GM12878 (cell line): Measurements from ENCODE around the gene ANKRD11. TPM values are rescaled to one million over a fixed set of nuclear protein-coding genes. Genes with fewer than 3 reads are reported as not detected.

Experiments
- ATAC-seq: fragments of 200-7000 bp; cut with Tn5 transposase; 3 replicates; pipeline ENCODE4 v1.9.1; 2020; ENCODE audit warnings: mild to moderate bottlenecking, moderate library complexity
- BruUV-seq: library from RNA; stranded (reverse); fragments of 400-500 nt; replicated peaks from 2 replicates; lab custom pipeline; 2021; lab: Mats Ljungman, UMichigan
- CTCF ChIA-PET: fragments of 300-600 bp; sonication (Branson Sonifier 250); formaldehyde crosslinking; extraction: SDS; loops from one replicate; lab custom pipeline; 2021; ENCODE audit warnings: inconsistent platforms; lab: Yijun Ruan, JAX
- POLR2A ChIA-PET: fragments of 350-600 bp; formaldehyde crosslinking; extraction: SDS; loops from one replicate; lab custom pipeline; 2021; ENCODE audit warnings: inconsistent platforms; lab: Charles Lee
- RAD21 ChIA-PET: fragments of 300-600 bp; sonication (Branson Sonifier 250); formaldehyde crosslinking; loops from one replicate; lab custom pipeline; 2023; ENCODE audit warnings: antibody characterized with exemption; ENCODE audit not compliant: unreplicated experiment; lab: Charles Lee
- SMC1A ChIA-PET: fragments of 300-600 bp; sonication (Branson Sonifier 250); formaldehyde crosslinking; loops from one replicate; lab custom pipeline; 2023; ENCODE audit not compliant: unreplicated experiment, uncharacterized antibody; lab: Charles Lee
- DNase-seq: peaks from one replicate; pipeline ENCODE4 v3.0.0-alpha.2; 2011; ENCODE audit warnings: low read depth, low spot score
- FAIRE-seq: peaks from 3 replicates; lab custom pipeline; 2011; peaks lifted over from hg19 to GRCh38; lab: Jason Lieb, UNC
- H2AFZ ChIP-seq: 2 replicates; pipeline ENCODE4 v1.6.0; 2011; ENCODE audit warnings: low read depth, low read length, control low read depth; ENCODE audit not compliant: control insufficient read depth
- H3K27ac ChIP-seq: 2 replicates; pipeline ENCODE4 v1.5.1; 2011; ENCODE audit warnings: control low read depth; ENCODE audit not compliant: control insufficient read depth, insufficient read depth
- H3K27me3 ChIP-seq, 2 experiments: replicated peaks in 1 of 2; 2 replicates each; pipeline versions ENCODE4 v1.6.0 to v1.6.1; 2011; ENCODE audit warnings: low read length in 1 of 2; ENCODE audit not compliant: control insufficient read depth in 2 of 2, insufficient read depth in 2 of 2
- H3K36me3 ChIP-seq, 2 experiments: 2 replicates each; pipeline ENCODE4 v1.5.1; 2011; ENCODE audit warnings: low read length in 1 of 2; ENCODE audit not compliant: control insufficient read depth in 2 of 2, insufficient read depth in 2 of 2
- H3K4me1 ChIP-seq: 2 replicates; pipeline ENCODE4 v1.6.1; 2011; ENCODE audit warnings: mild to moderate bottlenecking, low read length, moderate library complexity, mixed read lengths; ENCODE audit not compliant: control insufficient read depth, insufficient read depth
- H3K4me2 ChIP-seq: 2 replicates; pipeline ENCODE4 v1.6.0; 2011; ENCODE audit warnings: control low read depth; ENCODE audit not compliant: control insufficient read depth, insufficient read depth
- H3K4me3 ChIP-seq: fragments of 200-600 bp; sonication (generic); 2 replicates; pipeline ENCODE4 v1.5.1; 2016
- H3K79me2 ChIP-seq: 2 replicates; pipeline ENCODE4 v1.6.0; 2011; ENCODE audit warnings: low read length; ENCODE audit not compliant: control insufficient read depth, insufficient read depth
- H3K9ac ChIP-seq: 2 replicates; pipeline ENCODE4 v1.8.0; 2011; ENCODE audit warnings: low read length, control low read depth, mixed read lengths; ENCODE audit not compliant: control insufficient read depth, insufficient read depth
- H3K9me3 ChIP-seq: replicated peaks from 3 replicates; pipeline ENCODE4 v1.5.1; 2011; ENCODE audit warnings: mild to moderate bottlenecking, low read length; ENCODE audit not compliant: control insufficient read depth, insufficient read depth
- H4K20me1 ChIP-seq: 2 replicates; pipeline ENCODE4 v1.6.0; 2011; ENCODE audit not compliant: control insufficient read depth, insufficient read depth
- BHLHE40 ChIP-seq, 2 experiments: fragments of 450-650 bp in 1 of 2; IDR thresholded peaks; 2 replicates each; pipeline ENCODE4 v1.6.1; 2011 to 2017; ENCODE audit warnings: low read depth in 2 of 2, borderline replicate concordance in 1 of 2, improper control_type of control experiment in 1 of 2, low read length in 1 of 2, mild to moderate bottlenecking in 1 of 2
- ESRRA ChIP-seq: IDR thresholded peaks from 2 replicates; pipeline ENCODE4 v1.6.1; 2012; ENCODE audit warnings: mild to moderate bottlenecking, low read length, improper control_type of control experiment
- IKZF2 ChIP-seq, 2 experiments: fragments of 450-650 bp; IDR thresholded peaks; 2 replicates each; pipeline ENCODE4 v1.6.1; 2017; ENCODE audit warnings: mild to moderate bottlenecking in 2 of 2, moderate library complexity in 2 of 2
- IRF5 ChIP-seq: fragments of 450-650 bp; IDR thresholded peaks from 2 replicates; pipeline ENCODE4 v1.6.1; 2017; ENCODE audit warnings: borderline replicate concordance
- NFIC ChIP-seq: IDR thresholded peaks from 2 replicates; pipeline ENCODE4 v1.6.1; 2012; ENCODE audit warnings: low read depth, mild to moderate bottlenecking, inconsistent platforms, low read length, moderate library complexity
- NR2F1 ChIP-seq: fragments of 450-650 bp; conservative IDR thresholded peaks from 2 replicates; pipeline ENCODE4 v1.6.1; 2017; ENCODE audit warnings: mild to moderate bottlenecking
- RB1 ChIP-seq: fragments of 450-650 bp; formaldehyde crosslinking; IDR thresholded peaks from 2 replicates; pipeline ENCODE4 v1.6.1; 2017; ENCODE audit warnings: mild to moderate bottlenecking, borderline replicate concordance
- SPI1 ChIP-seq: IDR thresholded peaks from 2 replicates; pipeline ENCODE4 v1.6.1; 2011; ENCODE audit warnings: low read depth, mild to moderate bottlenecking, low read length, moderate library complexity, borderline replicate concordance; ENCODE audit not compliant: insufficient read depth
- WGBS: methylation state at CpG from one replicate; pipeline ENCODE4 v1.1.6; 2016; ENCODE audit warnings: low lambda C conversion rate; ENCODE audit not compliant: insufficient replicate concordance, insufficient coverage; ENCODE audit errors: missing lambda C conversion rate; 5-methylcytosine and 5-hydroxymethylcytosine counted together
- in situ Hi-C: fragments of 300-500 bp; cut with MboI; formaldehyde crosslinking; loops from 9 replicates; pipeline ENCODE4 v1.14.3; 2018; ENCODE audit warnings: mixed read lengths
- intact Hi-C: fragments of 100-400 bp; cut with micrococcal nuclease; formaldehyde crosslinking; loops from one replicate; pipeline ENCODE4 v1.14.2; 2022; ENCODE audit not compliant: unreplicated experiment
- polyA plus RNA-seq, 11 experiments: library from polyadenylated mRNA; depleted of rRNA in 4 of 11; unstranded in 6 of 11; stranded (reverse) in 5 of 11; fragments of >200 nt; fragmentation: Nextera tagmentation in 4 of 11; fragmentation: Illumina TruSeq in 1 of 11; extraction: Ambion mirVana in 4 of 11; extraction: Trizol in 1 of 11; gene quantifications; 1 replicate in 1 of 11; 2 replicates in 10 of 11; pipeline versions ENCODE4 v1.2.1 to v1.2.3, GENCODE V29; 2011 to 2016; ENCODE audit warnings: inconsistent platforms in 2 of 11, missing spikeins in 2 of 11, low read depth in 1 of 11
- total RNA-seq, 4 experiments: library from RNA; depleted of rRNA in 3 of 4; stranded (reverse); fragments of >200 nt in 3 of 4; fragmentation: Illumina TruSeq in 1 of 4; extraction: Trizol in 1 of 4; gene quantifications; 2 replicates each; pipeline versions ENCODE4 v1.2.1 to v1.2.3, GENCODE V29; 2013 to 2021
- TF ChIP-seq, protein P1 (sequence below): IDR thresholded peaks from 2 replicates; pipeline ENCODE4 v1.6.1; 2012; ENCODE audit warnings: low read depth, low read length, improper control_type of control experiment
- TF ChIP-seq, protein P2 (sequence below): fragments of 450-650 bp; IDR thresholded peaks from 2 replicates; pipeline ENCODE4 v1.6.1; 2018; ENCODE audit warnings: mild to moderate bottlenecking, low read depth, moderate library complexity; ENCODE audit not compliant: partially characterized antibody

Gene ANKRD11
- total and polyA plus RNA-seq, 10 of the 15 experiments (the other 5 are each of a cell fraction or from before 2014, with no cell fraction given) = 5.1 to 103 (median 27.4) TPM

DNA sequence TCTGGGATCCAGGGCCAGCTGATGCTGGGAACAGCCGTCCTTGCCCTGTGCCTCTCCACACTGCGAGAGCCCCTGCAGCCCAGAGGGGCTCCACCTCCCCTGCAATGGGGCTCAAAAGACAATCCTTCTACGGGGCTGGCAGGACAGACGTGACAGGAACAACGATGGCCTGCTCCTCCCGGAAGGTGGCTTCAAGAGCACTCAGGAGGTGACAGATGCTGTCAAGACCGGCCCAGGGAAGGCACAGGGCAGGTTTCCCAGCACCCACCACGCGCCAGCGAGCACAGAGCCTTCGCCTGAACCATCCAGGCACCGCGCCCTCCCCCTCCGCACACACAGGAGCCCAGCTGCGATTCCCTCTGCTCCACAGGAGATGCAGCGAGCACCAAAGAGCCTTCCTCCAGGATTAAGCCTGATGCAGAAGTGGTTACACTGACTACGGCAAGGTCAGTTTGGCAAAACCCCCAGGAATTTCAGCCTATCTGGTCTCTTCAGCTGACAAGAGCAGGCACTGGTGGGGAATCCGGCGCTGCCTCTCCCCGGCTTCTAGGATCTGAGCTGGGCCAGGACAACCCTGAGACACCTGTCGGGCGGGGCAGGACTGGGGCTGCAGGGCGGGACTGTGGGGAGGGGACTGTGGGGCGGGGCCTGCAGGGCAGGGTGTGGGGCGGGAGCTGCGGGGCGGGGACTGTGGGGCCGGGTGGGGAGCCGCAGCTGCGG is 169.4 kb downstream of the ANKRD11 start:
- no peak for FAIRE-seq
- no peak overlapping the region for H3K9ac ChIP-seq
- 79% methylated on average over 19 of the region's 30 CpGs for WGBS
- peaks cover 18% of the 10 kb centered on the region for H4K20me1 ChIP-seq
- in situ Hi-C loops (no loop called here), intact Hi-C loops (loop anchor here (5.0 kb wide), 1 partner anchor 41 kb away; no protein-coding TSS in a partner anchor)
- H3K79me2 ChIP-seq = peaks cover 95% of the 10 kb centered on the region
- POLR2A ChIA-PET = no interaction called here
- no peak for DNase-seq
- ATAC-seq = no peak
- no peak overlapping the region for H3K4me3 ChIP-seq
- H3K27me3 ChIP-seq = no peaks in the 10 kb centered on the region
- SMC1A ChIA-PET = no interaction called here
- RAD21 ChIA-PET = no interaction called here
- BruUV-seq = no TSS peak
- peak overlapping the region; percentile 74 for H3K4me2 ChIP-seq
- no peak overlapping the region for H2AFZ ChIP-seq
- peak overlapping the region; percentile 76 for H3K27ac ChIP-seq
- CTCF ChIA-PET = no interaction called here
- peaks cover 75% of the 10 kb centered on the region for H3K4me1 ChIP-seq
- no peaks in the 10 kb centered on the region for H3K9me3 ChIP-seq
- H3K36me3 ChIP-seq = peaks cover 7 to 12% of the 10 kb centered on the region in 2 experiments; a peak in 3 of 4 replicates
- TF ChIP-seq SPI1 (no peak), NR2F1 (no peak), IKZF2 (IDR thresholded peaks at IDR 0.05) (no peak), BHLHE40 (IDR thresholded peaks at IDR 0.05; ENCODE audit: borderline replicate concordance in 1 of 2, low read depth in 2 of 2, low read length in 1 of 2) (no peak), NFIC (no peak), RB1 (no peak), ESRRA (no peak), IRF5 (no peak)
- TF ChIP-seq, protein P1, sequence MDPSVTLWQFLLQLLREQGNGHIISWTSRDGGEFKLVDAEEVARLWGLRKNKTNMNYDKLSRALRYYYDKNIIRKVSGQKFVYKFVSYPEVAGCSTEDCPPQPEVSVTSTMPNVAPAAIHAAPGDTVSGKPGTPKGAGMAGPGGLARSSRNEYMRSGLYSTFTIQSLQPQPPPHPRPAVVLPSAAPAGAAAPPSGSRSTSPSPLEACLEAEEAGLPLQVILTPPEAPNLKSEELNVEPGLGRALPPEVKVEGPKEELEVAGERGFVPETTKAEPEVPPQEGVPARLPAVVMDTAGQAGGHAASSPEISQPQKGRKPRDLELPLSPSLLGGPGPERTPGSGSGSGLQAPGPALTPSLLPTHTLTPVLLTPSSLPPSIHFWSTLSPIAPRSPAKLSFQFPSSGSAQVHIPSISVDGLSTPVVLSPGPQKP = no peak
- TF ChIP-seq, protein P2, sequence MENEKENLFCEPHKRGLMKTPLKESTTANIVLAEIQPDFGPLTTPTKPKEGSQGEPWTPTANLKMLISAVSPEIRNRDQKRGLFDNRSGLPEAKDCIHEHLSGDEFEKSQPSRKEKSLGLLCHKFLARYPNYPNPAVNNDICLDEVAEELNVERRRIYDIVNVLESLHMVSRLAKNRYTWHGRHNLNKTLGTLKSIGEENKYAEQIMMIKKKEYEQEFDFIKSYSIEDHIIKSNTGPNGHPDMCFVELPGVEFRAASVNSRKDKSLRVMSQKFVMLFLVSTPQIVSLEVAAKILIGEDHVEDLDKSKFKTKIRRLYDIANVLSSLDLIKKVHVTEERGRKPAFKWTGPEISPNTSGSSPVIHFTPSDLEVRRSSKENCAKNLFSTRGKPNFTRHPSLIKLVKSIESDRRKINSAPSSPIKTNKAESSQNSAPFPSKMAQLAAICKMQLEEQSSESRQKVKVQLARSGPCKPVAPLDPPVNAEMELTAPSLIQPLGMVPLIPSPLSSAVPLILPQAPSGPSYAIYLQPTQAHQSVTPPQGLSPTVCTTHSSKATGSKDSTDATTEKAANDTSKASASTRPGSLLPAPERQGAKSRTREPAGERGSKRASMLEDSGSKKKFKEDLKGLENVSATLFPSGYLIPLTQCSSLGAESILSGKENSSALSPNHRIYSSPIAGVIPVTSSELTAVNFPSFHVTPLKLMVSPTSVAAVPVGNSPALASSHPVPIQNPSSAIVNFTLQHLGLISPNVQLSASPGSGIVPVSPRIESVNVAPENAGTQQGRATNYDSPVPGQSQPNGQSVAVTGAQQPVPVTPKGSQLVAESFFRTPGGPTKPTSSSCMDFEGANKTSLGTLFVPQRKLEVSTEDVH = no peak
